Sigmoid colon (tissue), 7 donors: ENCODE data around the gene TMEM132D. TPM values are rescaled to one million over a fixed set of nuclear protein-coding genes. Genes with fewer than 3 reads are reported as not detected.

Source experiments
- DNase-seq: peaks from one replicate; pipeline ENCODE4 v3.0.0-alpha.2; 2019
- H3K27ac ChIP-seq, 4 donors: fragments of 200-600 bp; sonication (generic); one replicate each; pipeline ENCODE4 v1.5.1; 2016 to 2019; ENCODE audit warnings: mild to moderate bottlenecking in 1 of 4
- H3K27me3 ChIP-seq, 3 donors: fragments of 200-600 bp; sonication (generic); one replicate each; pipeline ENCODE4 v1.5.1; 2019; ENCODE audit warnings: mild to moderate bottlenecking in 1 of 3
- H3K36me3 ChIP-seq, 4 donors: fragments of 200-600 bp; sonication (generic); one replicate each; pipeline ENCODE4 v1.5.1; 2016 to 2019
- H3K4me1 ChIP-seq, 4 donors: fragments of 200-600 bp; sonication (generic); one replicate each; pipeline ENCODE4 v1.5.1; 2017 to 2019
- H3K4me3 ChIP-seq, 4 donors: fragments of 200-600 bp; sonication (generic); one replicate each; pipeline ENCODE4 v1.5.1; 2017 to 2019; ENCODE audit warnings: mild to moderate bottlenecking in 2 of 4, moderate library complexity in 1 of 4
- H3K9me3 ChIP-seq, 4 donors: fragments of 200-600 bp in 3 of 4; sonication (generic) in 3 of 4; one replicate each; pipeline versions ENCODE4 v1.5.1 to v1.6.1; 2013 to 2019
- EP300 ChIP-seq, 4 donors: sonication (generic); formaldehyde crosslinking; IDR thresholded peaks; one replicate each; pipeline ENCODE4 v1.6.1; 2017; ENCODE audit warnings: antibody characterized with exemption in 4 of 4
- POLR2A ChIP-seq, 2 donors: fragments of 450-650 bp; IDR thresholded peaks; one replicate each; pipeline ENCODE4 v1.6.1; 2016; ENCODE audit warnings: antibody characterized with exemption in 2 of 2, mild to moderate bottlenecking in 2 of 2, moderate library complexity in 2 of 2
- POLR2AphosphoS5 ChIP-seq, 4 donors: sonication (generic); formaldehyde crosslinking; IDR thresholded peaks; one replicate each; pipeline ENCODE4 v1.6.1; 2017; ENCODE audit warnings: antibody characterized with exemption in 4 of 4
- WGBS, 2 donors: extraction: QIAGEN DNeasy Blood & Tissue Kit; methylation state at CpG; one replicate each; pipeline ENCODE4 v1.1.7; 2013; 5-methylcytosine and 5-hydroxymethylcytosine counted together
- intact Hi-C: fragments of 100-400 bp; cut with DNase I; formaldehyde crosslinking; loops from one replicate; pipeline ENCODE4 v1.15.1; 2023
- polyA plus RNA-seq, 3 donors: library from polyadenylated mRNA; stranded (reverse); fragments of 200-250 nt; gene quantifications; one replicate each; pipeline ENCODE4 v1.2.3, GENCODE V29; 2013
- total RNA-seq, 4 donors: library from RNA; depleted of rRNA; stranded (reverse); fragments of >200 nt; gene quantifications; one replicate each; pipeline ENCODE4 v1.1.0, GENCODE V29; 2016
- TF ChIP-seq, protein P1 (sequence below), 4 experiments: fragments of 450-650 bp in 3 of 4; fragments of 200-600 bp in 1 of 4; IDR thresholded peaks; one replicate each; pipeline ENCODE4 v1.5.1; 2016 to 2019; ENCODE audit warnings: antibody characterized with exemption in 4 of 4, mild to moderate bottlenecking in 3 of 4, moderate library complexity in 2 of 4
- donor health status: healthy with polysubstance abuse.
- donor health status: Bipolar disorder and iron deficiency.
- donor health status: healthy.

TMEM132D gene
- total and polyA plus RNA-seq, 7 donors: under 0.01 to 0.03 (median under 0.01) TPM; not detected in 3

- Histone ChIP-seq H3K4me1 (no peaks in the 10 kb centered on the region), H3K27ac (no peak overlapping the region), H3K36me3 (no peaks in the 10 kb centered on the region), H3K27me3 (no peaks in the 10 kb centered on the region), H3K9me3 (no peaks in the 10 kb centered on the region), H3K4me3 (no peak overlapping the region)
- TF ChIP-seq, protein P1, sequence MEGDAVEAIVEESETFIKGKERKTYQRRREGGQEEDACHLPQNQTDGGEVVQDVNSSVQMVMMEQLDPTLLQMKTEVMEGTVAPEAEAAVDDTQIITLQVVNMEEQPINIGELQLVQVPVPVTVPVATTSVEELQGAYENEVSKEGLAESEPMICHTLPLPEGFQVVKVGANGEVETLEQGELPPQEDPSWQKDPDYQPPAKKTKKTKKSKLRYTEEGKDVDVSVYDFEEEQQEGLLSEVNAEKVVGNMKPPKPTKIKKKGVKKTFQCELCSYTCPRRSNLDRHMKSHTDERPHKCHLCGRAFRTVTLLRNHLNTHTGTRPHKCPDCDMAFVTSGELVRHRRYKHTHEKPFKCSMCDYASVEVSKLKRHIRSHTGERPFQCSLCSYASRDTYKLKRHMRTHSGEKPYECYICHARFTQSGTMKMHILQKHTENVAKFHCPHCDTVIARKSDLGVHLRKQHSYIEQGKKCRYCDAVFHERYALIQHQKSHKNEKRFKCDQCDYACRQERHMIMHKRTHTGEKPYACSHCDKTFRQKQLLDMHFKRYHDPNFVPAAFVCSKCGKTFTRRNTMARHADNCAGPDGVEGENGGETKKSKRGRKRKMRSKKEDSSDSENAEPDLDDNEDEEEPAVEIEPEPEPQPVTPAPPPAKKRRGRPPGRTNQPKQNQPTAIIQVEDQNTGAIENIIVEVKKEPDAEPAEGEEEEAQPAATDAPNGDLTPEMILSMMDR (IDR thresholded peaks at IDR 0.05): no peak
- no peak for TF ChIP-seq POLR2A (IDR thresholded peaks at IDR 0.05)
- no peak for TF ChIP-seq EP300 (IDR thresholded peaks at IDR 0.05)
- no peak for TF ChIP-seq POLR2AphosphoS5 (IDR thresholded peaks at IDR 0.05)
- WGBS, 2 donors: 25 to 56% methylated on average over 1 of the region's 1 CpG
- no peak for DNase-seq
- intact Hi-C loops: no loop called here
Observed at GRCh38 chr12:129385637-129385990, 518.2 kb downstream of the TMEM132D start.

DNA sequence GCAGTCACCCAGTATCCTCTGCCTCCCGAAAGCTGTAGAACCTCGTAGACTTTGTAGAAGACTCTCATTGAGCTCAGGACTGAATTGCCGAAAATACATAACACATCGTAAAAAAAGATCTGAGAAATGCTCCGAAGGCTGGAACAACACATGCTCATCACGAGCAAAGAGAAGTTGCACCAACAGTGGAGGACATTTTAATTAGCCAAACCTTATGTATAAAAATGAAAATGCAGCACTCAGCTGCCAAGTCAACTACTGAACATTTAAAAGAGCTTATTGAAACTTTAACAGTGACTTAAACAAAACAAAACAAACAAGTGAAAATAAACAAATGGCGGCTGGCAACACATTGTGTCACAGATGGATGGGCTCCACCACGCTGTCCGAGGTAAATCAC, 519.9 kb downstream of the TMEM132D start:
- Histone ChIP-seq H3K27ac (no peak overlapping the region), H3K27me3 (no peaks in the 10 kb centered on the region), H3K36me3 (no peaks in the 10 kb centered on the region), H3K4me3 (no peak overlapping the region), H3K9me3 (no peaks in the 10 kb centered on the region), H3K4me1 (no peaks in the 10 kb centered on the region)
- WGBS, 2 donors: 83 to 89% methylated on average over 9 of the region's 9 CpGs
- no peak for DNase-seq
- TF ChIP-seq POLR2AphosphoS5 (IDR thresholded peaks at IDR 0.05) (no peak), EP300 (IDR thresholded peaks at IDR 0.05) (no peak)
- intact Hi-C loops: no loop called here

- no peak for DNase-seq
- H3K27me3 ChIP-seq: no peaks in the 10 kb centered on the region
- H3K4me3 ChIP-seq: no peak overlapping the region
- no peaks in the 10 kb centered on the region for H3K36me3 ChIP-seq
- H3K27ac ChIP-seq: no peak overlapping the region
- TF ChIP-seq POLR2AphosphoS5 (IDR thresholded peaks at IDR 0.05): no peak
- TF ChIP-seq, protein P1 (IDR thresholded peaks at IDR 0.05): no peak
- no peak for TF ChIP-seq EP300 (IDR thresholded peaks at IDR 0.05)
- no peak for TF ChIP-seq POLR2A (IDR thresholded peaks at IDR 0.05)
- intact Hi-C loops: no loop called here
- no peaks in the 10 kb centered on the region for H3K4me1 ChIP-seq
- H3K9me3 ChIP-seq: peaks cover 0 to 6% (median 0%) of the 10 kb centered on the region in 4 donors
- WGBS, 2 donors: 16 to 61% methylated on average over 3 of the region's 3 CpGs
Observed at GRCh38 chr12:129381715-129382114, 522.1 kb downstream of the TMEM132D start.

GRCh38 chr12:129379076-129379804, 524.6 kb downstream of the TMEM132D start:
- intact Hi-C loops: no loop called here
- no peak overlapping the region for H3K27ac ChIP-seq
- H3K4me3 ChIP-seq: no peak overlapping the region
- 27 to 73% methylated on average over 6 of the region's 6 CpGs for WGBS, 2 donors
- no peaks in the 10 kb centered on the region for H3K4me1 ChIP-seq
- H3K9me3 ChIP-seq: peaks cover 0 to 9% (median 0%) of the 10 kb centered on the region in 4 donors
- H3K36me3 ChIP-seq: no peaks in the 10 kb centered on the region
- no peak for DNase-seq
- no peak for TF ChIP-seq EP300 (IDR thresholded peaks at IDR 0.05)
- TF ChIP-seq POLR2AphosphoS5 (IDR thresholded peaks at IDR 0.05): no peak
- TF ChIP-seq POLR2A (IDR thresholded peaks at IDR 0.05): no peak
- TF ChIP-seq, protein P1 (IDR thresholded peaks at IDR 0.05): no peak
- no peaks in the 10 kb centered on the region for H3K27me3 ChIP-seq

GRCh38 chr12:129378496-129378895, 525.3 kb downstream of the TMEM132D start:
- Histone ChIP-seq H3K27ac (no peak overlapping the region), H3K9me3 (peaks cover 0 to 9% (median 0%) of the 10 kb centered on the region in 4 donors), H3K27me3 (no peaks in the 10 kb centered on the region), H3K4me3 (no peak overlapping the region), H3K4me1 (no peaks in the 10 kb centered on the region), H3K36me3 (no peaks in the 10 kb centered on the region)
- no peak for DNase-seq
- TF ChIP-seq POLR2A (IDR thresholded peaks at IDR 0.05) (no peak), EP300 (IDR thresholded peaks at IDR 0.05) (no peak), POLR2AphosphoS5 (IDR thresholded peaks at IDR 0.05) (no peak)
- TF ChIP-seq, protein P1 (IDR thresholded peaks at IDR 0.05): no peak
- 92 to 96% methylated on average over 5 of the region's 5 CpGs for whole genome bisulfite sequencing, 2 donors
- intact Hi-C loops: no loop called here
